ENCODE measurements around the gene PPP1R9A.

PPP1R9A gene

GRCh38 chr7:95290166-95290830, 382.9 kb downstream of the PPP1R9A start:
- no peak overlapping the region for H3K4me3 Mint-ChIP-seq
- H3K9me3 Mint-ChIP-seq, result no peaks in the 10 kb centered on the region
- no peaks in the 10 kb centered on the region for H3K36me3 Mint-ChIP-seq (ENCODE audit: insufficient read depth)
- H3K27ac Mint-ChIP-seq (ENCODE audit: low read depth), result no peak overlapping the region
- ATAC-seq (replicated peaks; ENCODE audit: extremely low read depth, poor library complexity, severe bottlenecking) (no peak), DNase-seq (ENCODE audit: low spot score in 2 of 2) (no peak)
- no peaks in the 10 kb centered on the region for H3K4me1 Mint-ChIP-seq
- peaks cover 47% of the 10 kb centered on the region for H3K27me3 Mint-ChIP-seq

- H3K27me3 Mint-ChIP-seq, result peaks cover 34% of the 10 kb centered on the region
- no peaks in the 10 kb centered on the region for H3K9me3 Mint-ChIP-seq
- no peak for ATAC-seq (replicated peaks; ENCODE audit: extremely low read depth, poor library complexity, severe bottlenecking)
- no peak overlapping the region for H3K4me3 Mint-ChIP-seq
- DNase-seq (ENCODE audit: low spot score in 2 of 2), result no peak
- H3K36me3 Mint-ChIP-seq (ENCODE audit: insufficient read depth), result no peaks in the 10 kb centered on the region
- H3K27ac Mint-ChIP-seq (ENCODE audit: low read depth), result no peak overlapping the region
- no peaks in the 10 kb centered on the region for H3K4me1 Mint-ChIP-seq
These were observed 388.0 kb downstream of the PPP1R9A start for GRCh38 chr7:95295397-95295796.

- Mint-ChIP-seq H3K27me3 (peaks cover 37% of the 10 kb centered on the region), H3K9me3 (no peaks in the 10 kb centered on the region)
- ATAC-seq (replicated peaks; ENCODE audit: extremely low read depth, poor library complexity, severe bottlenecking), result no peak
These were observed 389.1 kb downstream of the PPP1R9A start for GRCh38 chr7:95296456-95296855.

GRCh38 chr7:95297041-95297440, 389.6 kb downstream of the PPP1R9A start:
- no peak for ATAC-seq (replicated peaks; ENCODE audit: extremely low read depth, poor library complexity, severe bottlenecking)
- Mint-ChIP-seq H3K36me3 (ENCODE audit: insufficient read depth) (no peaks in the 10 kb centered on the region), H3K4me1 (no peaks in the 10 kb centered on the region), H3K4me3 (no peak overlapping the region), H3K27ac (ENCODE audit: low read depth) (no peak overlapping the region), H3K27me3 (peaks cover 37% of the 10 kb centered on the region), H3K9me3 (no peaks in the 10 kb centered on the region)
- no peak for DNase-seq (ENCODE audit: low spot score in 2 of 2)

More at GRCh38 chr7:95296456-95296855, 389.1 kb downstream of the PPP1R9A start:
- H3K4me1 Mint-ChIP-seq, result no peaks in the 10 kb centered on the region
- no peak overlapping the region for H3K27ac Mint-ChIP-seq (ENCODE audit: low read depth)
- no peak overlapping the region for H3K4me3 Mint-ChIP-seq
- H3K36me3 Mint-ChIP-seq (ENCODE audit: insufficient read depth), result no peaks in the 10 kb centered on the region
- no peak for DNase-seq (ENCODE audit: low spot score in 2 of 2)

- DNase-seq (ENCODE audit: low spot score in 2 of 2) (no peak), ATAC-seq (replicated peaks; ENCODE audit: extremely low read depth, poor library complexity, severe bottlenecking) (no peak)
- Mint-ChIP-seq H3K9me3 (no peaks in the 10 kb centered on the region), H3K4me3 (no peak overlapping the region), H3K27me3 (peaks cover 37% of the 10 kb centered on the region), H3K36me3 (ENCODE audit: insufficient read depth) (no peaks in the 10 kb centered on the region), H3K27ac (ENCODE audit: low read depth) (no peak overlapping the region), H3K4me1 (no peaks in the 10 kb centered on the region)
These were observed 390.7 kb downstream of the PPP1R9A start for GRCh38 chr7:95298091-95298490.

GRCh38 chr7:95303013-95303905, 395.9 kb downstream of the PPP1R9A start:
- no peaks in the 10 kb centered on the region for H3K4me1 Mint-ChIP-seq
- ATAC-seq (replicated peaks; ENCODE audit: extremely low read depth, poor library complexity, severe bottlenecking) (no peak), DNase-seq (ENCODE audit: low spot score in 2 of 2) (no peak)
- no peaks in the 10 kb centered on the region for H3K36me3 Mint-ChIP-seq (ENCODE audit: insufficient read depth)
- H3K9me3 Mint-ChIP-seq, result no peaks in the 10 kb centered on the region
- H3K27me3 Mint-ChIP-seq, result peaks cover 44% of the 10 kb centered on the region
- H3K4me3 Mint-ChIP-seq, result no peak overlapping the region
- no peak overlapping the region for H3K27ac Mint-ChIP-seq (ENCODE audit: low read depth)

GRCh38 chr7:95304990-95305389, 397.6 kb downstream of the PPP1R9A start:
- Mint-ChIP-seq H3K36me3 (ENCODE audit: insufficient read depth) (no peaks in the 10 kb centered on the region), H3K9me3 (no peaks in the 10 kb centered on the region), H3K4me3 (no peak overlapping the region), H3K27ac (ENCODE audit: low read depth) (no peak overlapping the region), H3K27me3 (peaks cover 26% of the 10 kb centered on the region), H3K4me1 (no peaks in the 10 kb centered on the region)
- DNase-seq (ENCODE audit: low spot score in 2 of 2) (no peak), ATAC-seq (replicated peaks; ENCODE audit: extremely low read depth, poor library complexity, severe bottlenecking) (no peak)

- H3K27me3 Mint-ChIP-seq, result peaks cover 49% of the 10 kb centered on the region
- H3K27ac Mint-ChIP-seq (ENCODE audit: low read depth), result no peak overlapping the region
- H3K36me3 Mint-ChIP-seq (ENCODE audit: insufficient read depth), result no peaks in the 10 kb centered on the region
- ATAC-seq (replicated peaks; ENCODE audit: extremely low read depth, poor library complexity, severe bottlenecking) (no peak), DNase-seq (ENCODE audit: low spot score in 2 of 2) (no peak)
- no peaks in the 10 kb centered on the region for H3K4me1 Mint-ChIP-seq
- no peaks in the 10 kb centered on the region for H3K9me3 Mint-ChIP-seq
- H3K4me3 Mint-ChIP-seq, result no peak overlapping the region
These were observed 402.6 kb downstream of the PPP1R9A start for GRCh38 chr7:95309951-95310350.

- no peaks in the 10 kb centered on the region for H3K4me1 Mint-ChIP-seq
These were observed 404.0 kb downstream of the PPP1R9A start for GRCh38 chr7:95311389-95311788.

GRCh38 chr7:95312561-95312960, 405.2 kb downstream of the PPP1R9A start:
- H3K9me3 Mint-ChIP-seq, result no peaks in the 10 kb centered on the region
- DNase-seq (ENCODE audit: low spot score in 2 of 2) (no peak), ATAC-seq (replicated peaks; ENCODE audit: extremely low read depth, poor library complexity, severe bottlenecking) (no peak)
- no peaks in the 10 kb centered on the region for H3K4me1 Mint-ChIP-seq
- no peaks in the 10 kb centered on the region for H3K36me3 Mint-ChIP-seq (ENCODE audit: insufficient read depth)
- no peak overlapping the region for H3K4me3 Mint-ChIP-seq
- no peak overlapping the region for H3K27ac Mint-ChIP-seq (ENCODE audit: low read depth)
- peaks cover 47% of the 10 kb centered on the region for H3K27me3 Mint-ChIP-seq

More at GRCh38 chr7:95311389-95311788, 404.0 kb downstream of the PPP1R9A start:
- no peak overlapping the region for H3K4me3 Mint-ChIP-seq
- no peaks in the 10 kb centered on the region for H3K9me3 Mint-ChIP-seq
- peaks cover 47% of the 10 kb centered on the region for H3K27me3 Mint-ChIP-seq
- H3K27ac Mint-ChIP-seq (ENCODE audit: low read depth), result no peak overlapping the region
- DNase-seq (ENCODE audit: low spot score in 2 of 2), result no peak
- ATAC-seq (replicated peaks; ENCODE audit: extremely low read depth, poor library complexity, severe bottlenecking), result no peak
- H3K36me3 Mint-ChIP-seq (ENCODE audit: insufficient read depth), result no peaks in the 10 kb centered on the region

GRCh38 chr7:95316588-95316987, 409.2 kb downstream of the PPP1R9A start:
- peaks cover 37% of the 10 kb centered on the region for H3K27me3 Mint-ChIP-seq
- no peaks in the 10 kb centered on the region for H3K9me3 Mint-ChIP-seq
- H3K27ac Mint-ChIP-seq (ENCODE audit: low read depth), result no peak overlapping the region
- ATAC-seq (replicated peaks; ENCODE audit: extremely low read depth, poor library complexity, severe bottlenecking), result no peak
- H3K4me1 Mint-ChIP-seq, result no peaks in the 10 kb centered on the region
- H3K4me3 Mint-ChIP-seq, result no peak overlapping the region
- no peak for DNase-seq (ENCODE audit: low spot score in 2 of 2)
- H3K36me3 Mint-ChIP-seq (ENCODE audit: insufficient read depth), result no peaks in the 10 kb centered on the region

- Mint-ChIP-seq H3K9me3 (no peaks in the 10 kb centered on the region), H3K4me1 (no peaks in the 10 kb centered on the region), H3K4me3 (no peak overlapping the region), H3K27me3 (peaks cover 30% of the 10 kb centered on the region), H3K27ac (ENCODE audit: low read depth) (no peak overlapping the region), H3K36me3 (ENCODE audit: insufficient read depth) (no peaks in the 10 kb centered on the region)
- no peak for DNase-seq (ENCODE audit: low spot score in 2 of 2)
- ATAC-seq (replicated peaks; ENCODE audit: extremely low read depth, poor library complexity, severe bottlenecking), result no peak
These were observed 410.2 kb downstream of the PPP1R9A start for GRCh38 chr7:95317546-95317945.

- Mint-ChIP-seq H3K27me3 (peaks cover 26% of the 10 kb centered on the region), H3K4me3 (no peak overlapping the region), H3K4me1 (no peaks in the 10 kb centered on the region), H3K9me3 (no peaks in the 10 kb centered on the region), H3K27ac (ENCODE audit: low read depth) (no peak overlapping the region), H3K36me3 (ENCODE audit: insufficient read depth) (no peaks in the 10 kb centered on the region)
- ATAC-seq (replicated peaks; ENCODE audit: extremely low read depth, poor library complexity, severe bottlenecking) (no peak), DNase-seq (ENCODE audit: low spot score in 2 of 2) (no peak)
These were observed 410.6 kb downstream of the PPP1R9A start for GRCh38 chr7:95317966-95318365.
